KMS-11 (cell line): ENCODE results near the gene CCSER1.

Experiments used
- H2AFZ ChIP-seq: fragments of 200-600 bp; sonication (generic); 2 replicates; pipeline ENCODE4 v1.6.1; 2016; ENCODE audit warnings: antibody characterized with exemption, mixed run types, low read depth
- H3K27ac ChIP-seq: fragments of 200-600 bp; sonication (generic); 2 replicates; pipeline ENCODE4 v1.6.1; 2016; ENCODE audit warnings: mild to moderate bottlenecking, mixed run types
- H3K27me3 ChIP-seq: fragments of 200-600 bp; sonication (generic); 2 replicates; pipeline ENCODE4 v1.6.1; 2017; ENCODE audit warnings: mild to moderate bottlenecking, low read depth, mixed run types, moderate library complexity; ENCODE audit not compliant: insufficient read depth
- H3K36me3 ChIP-seq: fragments of 200-600 bp; sonication (generic); 2 replicates; pipeline ENCODE4 v1.6.1; 2017; ENCODE audit warnings: mild to moderate bottlenecking, mixed run types; ENCODE audit not compliant: insufficient read depth
- H3K4me1 ChIP-seq: fragments of 200-600 bp; sonication (generic); 2 replicates; pipeline ENCODE4 v1.6.1; 2016; ENCODE audit warnings: mild to moderate bottlenecking, low read depth, mixed run types; ENCODE audit not compliant: poor library complexity, severe bottlenecking
- H3K4me2 ChIP-seq: fragments of 200-600 bp; sonication (generic); 2 replicates; pipeline ENCODE4 v1.7.0; 2016; ENCODE audit warnings: mild to moderate bottlenecking, mixed run types
- H3K4me3 ChIP-seq: fragments of 200-600 bp; sonication (generic); IDR thresholded peaks from 2 replicates; pipeline ENCODE4 v1.6.1; 2017; ENCODE audit warnings: low read depth, low read length, mixed read lengths; ENCODE audit not compliant: insufficient read depth
- H3K79me2 ChIP-seq: fragments of 200-600 bp; sonication (generic); 2 replicates; pipeline ENCODE4 v1.6.1; 2016; ENCODE audit warnings: low read depth, mixed run types; ENCODE audit not compliant: insufficient read depth
- H3K9ac ChIP-seq: fragments of 200-600 bp; sonication (generic); 2 replicates; pipeline ENCODE4 v1.6.1; 2016; ENCODE audit warnings: mild to moderate bottlenecking, mixed run types
- H4K20me1 ChIP-seq: fragments of 200-600 bp; sonication (generic); 2 replicates; pipeline ENCODE4 v1.6.1; 2016; ENCODE audit warnings: mild to moderate bottlenecking, mixed run types; ENCODE audit not compliant: insufficient read depth
- CTCF ChIP-seq: fragments of 200-600 bp; sonication (generic); conservative IDR thresholded peaks from 2 replicates; pipeline ENCODE4 v1.6.1; 2017; ENCODE audit warnings: low read depth, mild to moderate bottlenecking, antibody characterized with exemption, low read length, moderate library complexity, mixed read lengths

CCSER1 gene

GRCh38 chr4:91596718-91597117 lies 1469.5 kb downstream of the CCSER1 start:
- Histone ChIP-seq H4K20me1 (no peaks in the 10 kb centered on the region), H3K79me2 (no peaks in the 10 kb centered on the region), H3K27ac (no peak overlapping the region), H2AFZ (no peak overlapping the region), H3K4me1 (no peaks in the 10 kb centered on the region), H3K4me2 (no peak overlapping the region), H3K27me3 (no peaks in the 10 kb centered on the region), H3K9ac (no peak overlapping the region), H3K36me3 (no peaks in the 10 kb centered on the region), H3K4me3 (no peak overlapping the region)
- TF ChIP-seq CTCF: no peak

- Histone ChIP-seq H3K9ac (no peak overlapping the region), H3K4me3 (no peak overlapping the region), H3K4me2 (no peak overlapping the region), H3K27ac (no peak overlapping the region), H2AFZ (no peak overlapping the region), H3K36me3 (no peaks in the 10 kb centered on the region), H4K20me1 (no peaks in the 10 kb centered on the region), H3K27me3 (no peaks in the 10 kb centered on the region), H3K79me2 (no peaks in the 10 kb centered on the region), H3K4me1 (no peaks in the 10 kb centered on the region)
- no peak for TF ChIP-seq CTCF
These were observed 1471.5 kb downstream of the CCSER1 start for GRCh38 chr4:91598696-91599095.

GRCh38 chr4:91600301-91600700 lies 1473.1 kb downstream of the CCSER1 start:
- H3K4me3 ChIP-seq: no peak overlapping the region
- H3K9ac ChIP-seq: no peak overlapping the region
- no peak overlapping the region for H2AFZ ChIP-seq
- no peaks in the 10 kb centered on the region for H3K27me3 ChIP-seq
- H3K79me2 ChIP-seq: no peaks in the 10 kb centered on the region
- H3K27ac ChIP-seq: no peak overlapping the region
- TF ChIP-seq CTCF: no peak
- no peak overlapping the region for H3K4me2 ChIP-seq
- H4K20me1 ChIP-seq: no peaks in the 10 kb centered on the region
- H3K36me3 ChIP-seq: no peaks in the 10 kb centered on the region
- no peaks in the 10 kb centered on the region for H3K4me1 ChIP-seq

- no peaks in the 10 kb centered on the region for H3K36me3 ChIP-seq
- no peak for TF ChIP-seq CTCF
These were observed 1474.2 kb downstream of the CCSER1 start for GRCh38 chr4:91601401-91601800.

More at GRCh38 chr4:91601401-91601800, 1474.2 kb downstream of the CCSER1 start:
- Histone ChIP-seq H4K20me1 (no peaks in the 10 kb centered on the region), H2AFZ (no peak overlapping the region), H3K27ac (no peak overlapping the region), H3K27me3 (no peaks in the 10 kb centered on the region), H3K4me1 (no peaks in the 10 kb centered on the region), H3K4me3 (no peak overlapping the region), H3K9ac (no peak overlapping the region), H3K4me2 (no peak overlapping the region), H3K79me2 (no peaks in the 10 kb centered on the region)
